WTC11 (cell line): ENCODE measurements around the gene ESCO1.

Experiments used
- ETV6 ChIP-seq: sonication (generic); formaldehyde crosslinking; IDR thresholded peaks from 2 replicates; pipeline ENCODE4 v1.8.1; 2022; ENCODE audit warnings: mild to moderate bottlenecking, missing genetic modification reagents
- HMGA2 ChIP-seq: fragments of 250-450 bp; sonication (Bioruptor Pico); IDR thresholded peaks from 2 replicates; pipeline ENCODE4 v1.4.0; 2021; ENCODE audit warnings: mild to moderate bottlenecking, moderate library complexity
- KAT7 ChIP-seq: sonication (generic); formaldehyde crosslinking; IDR thresholded peaks from 2 replicates; pipeline ENCODE4 v1.8.1; 2023; ENCODE audit warnings: missing genetic modification reagents, mild to moderate bottlenecking, borderline replicate concordance
- NFYB ChIP-seq: sonication (generic); formaldehyde crosslinking; conservative IDR thresholded peaks from 2 replicates; pipeline ENCODE4 v1.8.0; 2022; ENCODE audit warnings: low read depth, missing genetic modification reagents
- NR3C1 ChIP-seq: sonication (generic); formaldehyde crosslinking; conservative IDR thresholded peaks from 2 replicates; pipeline ENCODE4 v1.8.1; 2023; ENCODE audit warnings: low read depth, mild to moderate bottlenecking, missing genetic modification reagents
- SOX15 ChIP-seq: fragments of 250-450 bp; sonication (Bioruptor Pico); IDR thresholded peaks from 2 replicates; pipeline ENCODE4 v1.9.0; 2021; ENCODE audit warnings: mild to moderate bottlenecking
- TEAD4 ChIP-seq: sonication (generic); formaldehyde crosslinking; IDR thresholded peaks from 2 replicates; pipeline ENCODE4 v1.8.0; 2022; ENCODE audit warnings: mild to moderate bottlenecking, missing genetic modification reagents
- TF ChIP-seq, protein P1 (sequence below): sonication (generic); formaldehyde crosslinking; conservative IDR thresholded peaks from 2 replicates; pipeline ENCODE4 v1.8.1; 2023; ENCODE audit warnings: mild to moderate bottlenecking, low read depth, missing genetic modification reagents, moderate library complexity
- TF ChIP-seq, protein P2 (sequence below): sonication (generic); formaldehyde crosslinking; IDR thresholded peaks from 2 replicates; pipeline ENCODE4 v1.8.1; 2023; ENCODE audit warnings: mild to moderate bottlenecking, missing genetic modification reagents, moderate library complexity
- TF ChIP-seq, protein P3 (sequence below): fragments of 200-600 bp; IDR thresholded peaks from 2 replicates; pipeline ENCODE4 v1.8.0; 2022; ENCODE audit warnings: antibody characterized with exemption
- TF ChIP-seq, protein P4 (sequence below): sonication (generic); formaldehyde crosslinking; conservative IDR thresholded peaks from 2 replicates; pipeline ENCODE4 v1.8.1; 2022; ENCODE audit warnings: mild to moderate bottlenecking, missing genetic modification reagents
- TF ChIP-seq, protein P5 (sequence below): sonication (generic); formaldehyde crosslinking; IDR thresholded peaks from 2 replicates; pipeline ENCODE4 v1.8.1; 2023; ENCODE audit warnings: mild to moderate bottlenecking, missing genetic modification reagents, moderate library complexity

DNA sequence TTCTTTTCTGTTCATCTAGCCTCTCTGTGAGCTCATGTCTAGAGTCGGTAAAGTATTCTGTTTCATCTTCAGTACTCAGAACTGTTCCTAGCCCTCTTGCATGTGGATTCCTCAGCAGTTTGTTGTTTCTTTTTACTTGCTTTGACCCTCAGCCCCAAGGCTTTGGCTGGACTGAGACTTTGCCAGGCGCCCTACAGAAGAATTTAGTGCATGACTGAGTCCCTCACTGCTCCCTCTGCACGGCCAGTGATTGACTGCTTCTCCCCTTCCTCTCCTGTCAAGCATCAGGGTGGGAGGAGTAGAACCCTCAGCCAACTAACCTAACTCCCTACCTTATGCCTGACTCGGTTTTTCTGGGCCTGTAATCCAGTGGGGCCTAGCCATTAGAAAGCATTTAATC is 109.8 kb downstream of the ESCO1 start:
- no peak for TF ChIP-seq HMGA2 (CRISPR knock-in tag)
- TF ChIP-seq, protein P1, sequence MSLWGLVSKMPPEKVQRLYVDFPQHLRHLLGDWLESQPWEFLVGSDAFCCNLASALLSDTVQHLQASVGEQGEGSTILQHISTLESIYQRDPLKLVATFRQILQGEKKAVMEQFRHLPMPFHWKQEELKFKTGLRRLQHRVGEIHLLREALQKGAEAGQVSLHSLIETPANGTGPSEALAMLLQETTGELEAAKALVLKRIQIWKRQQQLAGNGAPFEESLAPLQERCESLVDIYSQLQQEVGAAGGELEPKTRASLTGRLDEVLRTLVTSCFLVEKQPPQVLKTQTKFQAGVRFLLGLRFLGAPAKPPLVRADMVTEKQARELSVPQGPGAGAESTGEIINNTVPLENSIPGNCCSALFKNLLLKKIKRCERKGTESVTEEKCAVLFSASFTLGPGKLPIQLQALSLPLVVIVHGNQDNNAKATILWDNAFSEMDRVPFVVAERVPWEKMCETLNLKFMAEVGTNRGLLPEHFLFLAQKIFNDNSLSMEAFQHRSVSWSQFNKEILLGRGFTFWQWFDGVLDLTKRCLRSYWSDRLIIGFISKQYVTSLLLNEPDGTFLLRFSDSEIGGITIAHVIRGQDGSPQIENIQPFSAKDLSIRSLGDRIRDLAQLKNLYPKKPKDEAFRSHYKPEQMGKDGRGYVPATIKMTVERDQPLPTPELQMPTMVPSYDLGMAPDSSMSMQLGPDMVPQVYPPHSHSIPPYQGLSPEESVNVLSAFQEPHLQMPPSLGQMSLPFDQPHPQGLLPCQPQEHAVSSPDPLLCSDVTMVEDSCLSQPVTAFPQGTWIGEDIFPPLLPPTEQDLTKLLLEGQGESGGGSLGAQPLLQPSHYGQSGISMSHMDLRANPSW (CRISPR knock-in tag) = no peak
- TF ChIP-seq, protein P2, sequence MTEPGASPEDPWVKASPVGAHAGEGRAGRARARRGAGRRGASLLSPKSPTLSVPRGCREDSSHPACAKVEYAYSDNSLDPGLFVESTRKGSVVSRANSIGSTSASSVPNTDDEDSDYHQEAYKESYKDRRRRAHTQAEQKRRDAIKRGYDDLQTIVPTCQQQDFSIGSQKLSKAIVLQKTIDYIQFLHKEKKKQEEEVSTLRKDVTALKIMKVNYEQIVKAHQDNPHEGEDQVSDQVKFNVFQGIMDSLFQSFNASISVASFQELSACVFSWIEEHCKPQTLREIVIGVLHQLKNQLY (CRISPR knock-in tag) = no peak
- no peak for TF ChIP-seq KAT7 (CRISPR knock-in tag)
- TF ChIP-seq, protein P3, sequence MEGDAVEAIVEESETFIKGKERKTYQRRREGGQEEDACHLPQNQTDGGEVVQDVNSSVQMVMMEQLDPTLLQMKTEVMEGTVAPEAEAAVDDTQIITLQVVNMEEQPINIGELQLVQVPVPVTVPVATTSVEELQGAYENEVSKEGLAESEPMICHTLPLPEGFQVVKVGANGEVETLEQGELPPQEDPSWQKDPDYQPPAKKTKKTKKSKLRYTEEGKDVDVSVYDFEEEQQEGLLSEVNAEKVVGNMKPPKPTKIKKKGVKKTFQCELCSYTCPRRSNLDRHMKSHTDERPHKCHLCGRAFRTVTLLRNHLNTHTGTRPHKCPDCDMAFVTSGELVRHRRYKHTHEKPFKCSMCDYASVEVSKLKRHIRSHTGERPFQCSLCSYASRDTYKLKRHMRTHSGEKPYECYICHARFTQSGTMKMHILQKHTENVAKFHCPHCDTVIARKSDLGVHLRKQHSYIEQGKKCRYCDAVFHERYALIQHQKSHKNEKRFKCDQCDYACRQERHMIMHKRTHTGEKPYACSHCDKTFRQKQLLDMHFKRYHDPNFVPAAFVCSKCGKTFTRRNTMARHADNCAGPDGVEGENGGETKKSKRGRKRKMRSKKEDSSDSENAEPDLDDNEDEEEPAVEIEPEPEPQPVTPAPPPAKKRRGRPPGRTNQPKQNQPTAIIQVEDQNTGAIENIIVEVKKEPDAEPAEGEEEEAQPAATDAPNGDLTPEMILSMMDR = no peak
- TF ChIP-seq, protein P4, sequence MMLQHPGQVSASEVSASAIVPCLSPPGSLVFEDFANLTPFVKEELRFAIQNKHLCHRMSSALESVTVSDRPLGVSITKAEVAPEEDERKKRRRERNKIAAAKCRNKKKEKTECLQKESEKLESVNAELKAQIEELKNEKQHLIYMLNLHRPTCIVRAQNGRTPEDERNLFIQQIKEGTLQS = no peak
- no peak for TF ChIP-seq NFYB
- TF ChIP-seq TEAD4 = no peak
- TF ChIP-seq SOX15 (CRISPR knock-in tag) = no peak
- TF ChIP-seq ETV6 (CRISPR knock-in tag) = no peak
- TF ChIP-seq, protein P5, sequence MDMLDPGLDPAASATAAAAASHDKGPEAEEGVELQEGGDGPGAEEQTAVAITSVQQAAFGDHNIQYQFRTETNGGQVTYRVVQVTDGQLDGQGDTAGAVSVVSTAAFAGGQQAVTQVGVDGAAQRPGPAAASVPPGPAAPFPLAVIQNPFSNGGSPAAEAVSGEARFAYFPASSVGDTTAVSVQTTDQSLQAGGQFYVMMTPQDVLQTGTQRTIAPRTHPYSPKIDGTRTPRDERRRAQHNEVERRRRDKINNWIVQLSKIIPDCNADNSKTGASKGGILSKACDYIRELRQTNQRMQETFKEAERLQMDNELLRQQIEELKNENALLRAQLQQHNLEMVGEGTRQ = no peak
- no peak for TF ChIP-seq NR3C1 (CRISPR knock-in tag)
